Measurements from ENCODE around the gene PRKAR2B. TPM values are rescaled to one million over a fixed set of nuclear protein-coding genes. Genes with fewer than 3 reads are reported as not detected.

The PRKAR2B gene
- total and polyA plus RNA-seq, 2 experiments from 2014 or later = 48.8 to 50.6 TPM

DNA sequence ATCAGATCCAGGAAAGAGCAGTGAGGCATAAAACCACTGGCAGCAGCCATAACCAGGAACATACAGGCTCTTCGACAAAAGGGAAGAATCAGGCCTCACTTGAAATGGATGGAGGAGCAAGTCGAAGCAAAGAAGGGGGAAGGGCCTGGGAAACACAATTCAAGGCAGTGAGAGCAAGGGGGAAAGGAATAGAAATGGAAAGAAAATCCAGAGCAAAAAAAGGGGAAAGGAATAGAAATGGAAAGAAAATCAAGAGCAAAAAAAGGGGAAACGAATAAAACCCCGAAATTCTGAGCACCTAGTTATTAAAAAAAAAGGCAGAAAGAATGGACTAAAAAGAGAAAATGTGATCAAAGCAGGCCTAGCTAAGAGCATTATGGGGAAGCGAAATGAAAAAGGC lies 24.1 kb upstream of the PRKAR2B start:
- peak; percentile 34; the same call in 2 of the 3 replicates for ATAC-seq
- DNase-seq (ENCODE audit: low spot score) = no peak
- TF ChIP-seq CREB1 (CRISPR knock-in tag; IDR thresholded peaks at IDR 0.05; ENCODE audit: low read depth) (no peak), ZNF462 (CRISPR knock-in tag; IDR thresholded peaks at IDR 0.05) (no peak), POLR2AphosphoS5 (IDR thresholded peaks at IDR 0.05; ENCODE audit: low read depth) (no peak), STAT1 (IDR thresholded peaks at IDR 0.05; ENCODE audit: unreplicated experiment) (no peak), ZNF331 (CRISPR knock-in tag; IDR thresholded peaks at IDR 0.05; ENCODE audit: low read depth) (no peak), ZNF114 (CRISPR knock-in tag; IDR thresholded peaks at IDR 0.05) (no peak), JUNB (IDR thresholded peaks at IDR 0.05; ENCODE audit: unreplicated experiment) (no peak), EZH2phosphoT487 (IDR thresholded peaks at IDR 0.05; ENCODE audit: unreplicated experiment) (no peak), NANOG (IDR thresholded peaks at IDR 0.05; ENCODE audit: borderline replicate concordance) (no peak)
- TF ChIP-seq, protein P1, sequence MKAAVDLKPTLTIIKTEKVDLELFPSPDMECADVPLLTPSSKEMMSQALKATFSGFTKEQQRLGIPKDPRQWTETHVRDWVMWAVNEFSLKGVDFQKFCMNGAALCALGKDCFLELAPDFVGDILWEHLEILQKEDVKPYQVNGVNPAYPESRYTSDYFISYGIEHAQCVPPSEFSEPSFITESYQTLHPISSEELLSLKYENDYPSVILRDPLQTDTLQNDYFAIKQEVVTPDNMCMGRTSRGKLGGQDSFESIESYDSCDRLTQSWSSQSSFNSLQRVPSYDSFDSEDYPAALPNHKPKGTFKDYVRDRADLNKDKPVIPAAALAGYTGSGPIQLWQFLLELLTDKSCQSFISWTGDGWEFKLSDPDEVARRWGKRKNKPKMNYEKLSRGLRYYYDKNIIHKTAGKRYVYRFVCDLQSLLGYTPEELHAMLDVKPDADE (IDR thresholded peaks at IDR 0.05) = no peak
- TF ChIP-seq, protein P2, sequence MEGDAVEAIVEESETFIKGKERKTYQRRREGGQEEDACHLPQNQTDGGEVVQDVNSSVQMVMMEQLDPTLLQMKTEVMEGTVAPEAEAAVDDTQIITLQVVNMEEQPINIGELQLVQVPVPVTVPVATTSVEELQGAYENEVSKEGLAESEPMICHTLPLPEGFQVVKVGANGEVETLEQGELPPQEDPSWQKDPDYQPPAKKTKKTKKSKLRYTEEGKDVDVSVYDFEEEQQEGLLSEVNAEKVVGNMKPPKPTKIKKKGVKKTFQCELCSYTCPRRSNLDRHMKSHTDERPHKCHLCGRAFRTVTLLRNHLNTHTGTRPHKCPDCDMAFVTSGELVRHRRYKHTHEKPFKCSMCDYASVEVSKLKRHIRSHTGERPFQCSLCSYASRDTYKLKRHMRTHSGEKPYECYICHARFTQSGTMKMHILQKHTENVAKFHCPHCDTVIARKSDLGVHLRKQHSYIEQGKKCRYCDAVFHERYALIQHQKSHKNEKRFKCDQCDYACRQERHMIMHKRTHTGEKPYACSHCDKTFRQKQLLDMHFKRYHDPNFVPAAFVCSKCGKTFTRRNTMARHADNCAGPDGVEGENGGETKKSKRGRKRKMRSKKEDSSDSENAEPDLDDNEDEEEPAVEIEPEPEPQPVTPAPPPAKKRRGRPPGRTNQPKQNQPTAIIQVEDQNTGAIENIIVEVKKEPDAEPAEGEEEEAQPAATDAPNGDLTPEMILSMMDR (conservative IDR thresholded peaks at IDR 0.05; ENCODE audit: low read depth in 2 of 2) = no peak
- TF ChIP-seq, protein P3, sequence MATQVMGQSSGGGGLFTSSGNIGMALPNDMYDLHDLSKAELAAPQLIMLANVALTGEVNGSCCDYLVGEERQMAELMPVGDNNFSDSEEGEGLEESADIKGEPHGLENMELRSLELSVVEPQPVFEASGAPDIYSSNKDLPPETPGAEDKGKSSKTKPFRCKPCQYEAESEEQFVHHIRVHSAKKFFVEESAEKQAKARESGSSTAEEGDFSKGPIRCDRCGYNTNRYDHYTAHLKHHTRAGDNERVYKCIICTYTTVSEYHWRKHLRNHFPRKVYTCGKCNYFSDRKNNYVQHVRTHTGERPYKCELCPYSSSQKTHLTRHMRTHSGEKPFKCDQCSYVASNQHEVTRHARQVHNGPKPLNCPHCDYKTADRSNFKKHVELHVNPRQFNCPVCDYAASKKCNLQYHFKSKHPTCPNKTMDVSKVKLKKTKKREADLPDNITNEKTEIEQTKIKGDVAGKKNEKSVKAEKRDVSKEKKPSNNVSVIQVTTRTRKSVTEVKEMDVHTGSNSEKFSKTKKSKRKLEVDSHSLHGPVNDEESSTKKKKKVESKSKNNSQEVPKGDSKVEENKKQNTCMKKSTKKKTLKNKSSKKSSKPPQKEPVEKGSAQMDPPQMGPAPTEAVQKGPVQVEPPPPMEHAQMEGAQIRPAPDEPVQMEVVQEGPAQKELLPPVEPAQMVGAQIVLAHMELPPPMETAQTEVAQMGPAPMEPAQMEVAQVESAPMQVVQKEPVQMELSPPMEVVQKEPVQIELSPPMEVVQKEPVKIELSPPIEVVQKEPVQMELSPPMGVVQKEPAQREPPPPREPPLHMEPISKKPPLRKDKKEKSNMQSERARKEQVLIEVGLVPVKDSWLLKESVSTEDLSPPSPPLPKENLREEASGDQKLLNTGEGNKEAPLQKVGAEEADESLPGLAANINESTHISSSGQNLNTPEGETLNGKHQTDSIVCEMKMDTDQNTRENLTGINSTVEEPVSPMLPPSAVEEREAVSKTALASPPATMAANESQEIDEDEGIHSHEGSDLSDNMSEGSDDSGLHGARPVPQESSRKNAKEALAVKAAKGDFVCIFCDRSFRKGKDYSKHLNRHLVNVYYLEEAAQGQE (IDR thresholded peaks at IDR 0.05; ENCODE audit: unreplicated experiment) = no peak
- Mint-ChIP-seq H3K27ac (no peak overlapping the region), H3K27me3 (ENCODE audit: insufficient read depth, low read depth, poor library complexity) (peaks cover 3% of the 10 kb centered on the region), H3K9me3 (0 out of 3 replicates have a peak, but pooled peaks cover 3% of the 10 kb centered on the region), H3K4me1 (peaks cover 23% of the 10 kb centered on the region), H3K36me3 (ENCODE audit: low read depth) (peaks cover 2% of the 10 kb centered on the region; the same call in 1 of the 3 replicates), H3K4me3 (no peak overlapping the region)
- Histone ChIP-seq H3K27me3 (ENCODE audit: insufficient read depth) (no peaks in the 10 kb centered on the region), H3K4me1 (ENCODE audit: insufficient read depth) (peaks cover 20% of the 10 kb centered on the region), H3K4me2 (0 out of 2 replicates have a peak overlapping the region, but pooled peaks have one; percentile 21), H2AFZ (peak overlapping the region; percentile 80; the same call in 1 of the 2 replicates), H3K36me3 (ENCODE audit: insufficient read depth) (no peaks in the 10 kb centered on the region), H3K27ac (ENCODE audit: low read depth) (no peak overlapping the region), H3F3A (replicated peaks; ENCODE audit: low read depth) (no peaks in the 10 kb centered on the region), H3K9me2 (ENCODE audit: insufficient read depth) (peaks cover 12% of the 10 kb centered on the region), H3K4me3 (no peak overlapping the region), H3K79me2 (replicated peaks; ENCODE audit: insufficient read depth) (no peaks in the 10 kb centered on the region), H4K20me1 (replicated peaks; ENCODE audit: insufficient read depth) (no peaks in the 10 kb centered on the region; the same call in 1 of the 2 replicates)

Data from GM23338 (cell line).